ENCODE data around the gene NUDT8.
A peak's percentile ranks its signal among the peaks of the same experiment; 100 is the strongest.
"Not testable (repeated sequence)": the region's sequence is repeated elsewhere in the genome, so short reads cannot be mapped to it uniquely, and the experiment has no call there.

The NUDT8 gene

GRCh38 chr11:67618901-67619659 lies 10.7 kb downstream of the NUDT8 start:
- FAIRE-seq; DNase-seq (ENCODE audit: insufficient read length, low spot score): not testable (repeated sequence)

DNA sequence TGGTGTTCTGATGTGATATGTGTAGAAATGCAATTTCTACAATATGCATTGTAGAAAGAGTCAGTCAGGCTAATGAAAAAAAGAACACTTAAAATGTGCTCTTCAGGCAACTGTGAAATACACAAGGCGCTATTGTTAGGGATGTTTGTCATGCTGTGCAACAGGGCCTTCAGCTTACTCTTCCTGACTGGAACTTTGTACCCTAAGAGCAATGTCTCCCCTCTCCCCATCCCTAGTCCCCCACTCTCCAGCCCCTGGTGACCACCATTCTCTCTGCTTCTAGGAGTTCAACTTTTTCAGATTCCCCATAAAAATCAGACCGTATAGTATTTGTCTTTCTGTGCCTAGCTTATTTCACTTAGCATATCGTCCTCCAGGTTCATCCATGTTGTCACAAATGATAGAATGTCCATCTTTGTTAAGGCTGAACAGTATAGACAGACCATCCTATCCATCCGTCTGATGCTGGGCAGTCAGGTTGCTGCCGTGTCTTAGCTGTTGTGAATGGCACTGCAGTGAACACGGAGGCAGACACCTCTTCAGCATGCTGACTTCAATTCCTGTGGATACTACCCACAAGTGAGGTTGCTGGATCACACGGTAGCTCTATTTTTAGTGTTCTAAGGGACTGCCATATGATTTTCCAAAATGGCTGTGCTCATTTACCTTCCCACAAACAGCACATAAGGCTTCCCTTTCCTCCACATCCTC lies 12.3 kb downstream of the NUDT8 start:
- FAIRE-seq, result no peak
- TF ChIP-seq, protein P1, sequence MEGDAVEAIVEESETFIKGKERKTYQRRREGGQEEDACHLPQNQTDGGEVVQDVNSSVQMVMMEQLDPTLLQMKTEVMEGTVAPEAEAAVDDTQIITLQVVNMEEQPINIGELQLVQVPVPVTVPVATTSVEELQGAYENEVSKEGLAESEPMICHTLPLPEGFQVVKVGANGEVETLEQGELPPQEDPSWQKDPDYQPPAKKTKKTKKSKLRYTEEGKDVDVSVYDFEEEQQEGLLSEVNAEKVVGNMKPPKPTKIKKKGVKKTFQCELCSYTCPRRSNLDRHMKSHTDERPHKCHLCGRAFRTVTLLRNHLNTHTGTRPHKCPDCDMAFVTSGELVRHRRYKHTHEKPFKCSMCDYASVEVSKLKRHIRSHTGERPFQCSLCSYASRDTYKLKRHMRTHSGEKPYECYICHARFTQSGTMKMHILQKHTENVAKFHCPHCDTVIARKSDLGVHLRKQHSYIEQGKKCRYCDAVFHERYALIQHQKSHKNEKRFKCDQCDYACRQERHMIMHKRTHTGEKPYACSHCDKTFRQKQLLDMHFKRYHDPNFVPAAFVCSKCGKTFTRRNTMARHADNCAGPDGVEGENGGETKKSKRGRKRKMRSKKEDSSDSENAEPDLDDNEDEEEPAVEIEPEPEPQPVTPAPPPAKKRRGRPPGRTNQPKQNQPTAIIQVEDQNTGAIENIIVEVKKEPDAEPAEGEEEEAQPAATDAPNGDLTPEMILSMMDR (IDR thresholded peaks at IDR 0.05; ENCODE audit: insufficient read depth, missing control alignments), result no peak

GRCh38 chr11:67616431-67617242 lies 13.1 kb downstream of the NUDT8 start:
- FAIRE-seq (no peak), DNase-seq (ENCODE audit: insufficient read length, low spot score) (no peak)

More for the DNA sequence above, 12.3 kb downstream of the NUDT8 start:
- no peak for DNase-seq (ENCODE audit: insufficient read length, low spot score)

DNA sequence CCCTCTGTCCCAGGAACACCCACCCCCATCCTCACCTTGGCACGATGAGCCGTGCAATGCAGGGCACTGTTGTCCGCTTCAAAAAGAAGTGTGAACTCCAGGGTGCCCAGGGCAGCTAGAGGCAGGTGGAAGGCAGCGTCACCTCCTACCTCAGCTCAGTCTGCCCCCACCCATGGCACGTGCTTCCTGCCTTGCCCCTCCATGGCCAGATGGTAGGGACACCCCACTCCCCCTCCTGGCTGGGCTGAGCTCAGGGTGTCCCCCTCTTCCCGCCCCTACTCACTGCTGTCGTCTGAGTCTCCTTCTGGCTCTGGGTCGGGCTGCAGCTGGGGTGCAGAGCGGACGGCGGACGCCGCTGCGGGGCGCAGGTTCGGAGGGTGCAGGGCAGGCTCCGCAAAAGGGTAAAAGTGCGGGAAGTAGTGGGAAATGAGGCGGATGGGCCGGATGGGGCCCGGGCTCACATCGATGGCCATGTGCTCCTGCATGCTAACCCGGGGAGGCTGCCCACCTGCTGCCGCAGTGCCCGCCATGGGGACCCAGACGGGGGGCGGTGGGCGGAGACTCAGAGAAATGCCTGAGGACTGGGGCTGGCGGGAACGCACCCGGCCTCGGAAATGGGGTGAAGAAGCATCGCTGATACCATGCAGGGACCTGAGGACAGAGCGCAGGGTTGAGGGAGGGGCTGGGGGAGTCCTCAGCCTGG lies 13.9 kb downstream of the NUDT8 start:
- FAIRE-seq (no peak), DNase-seq (ENCODE audit: insufficient read length, low spot score) (no peak)
- TF ChIP-seq, protein P1 (IDR thresholded peaks at IDR 0.05; ENCODE audit: insufficient read depth, missing control alignments), result no peak

More at GRCh38 chr11:67616431-67617242, 13.1 kb downstream of the NUDT8 start:
- TF ChIP-seq, protein P1 (IDR thresholded peaks at IDR 0.05; ENCODE audit: insufficient read depth, missing control alignments), result no peak

DNA sequence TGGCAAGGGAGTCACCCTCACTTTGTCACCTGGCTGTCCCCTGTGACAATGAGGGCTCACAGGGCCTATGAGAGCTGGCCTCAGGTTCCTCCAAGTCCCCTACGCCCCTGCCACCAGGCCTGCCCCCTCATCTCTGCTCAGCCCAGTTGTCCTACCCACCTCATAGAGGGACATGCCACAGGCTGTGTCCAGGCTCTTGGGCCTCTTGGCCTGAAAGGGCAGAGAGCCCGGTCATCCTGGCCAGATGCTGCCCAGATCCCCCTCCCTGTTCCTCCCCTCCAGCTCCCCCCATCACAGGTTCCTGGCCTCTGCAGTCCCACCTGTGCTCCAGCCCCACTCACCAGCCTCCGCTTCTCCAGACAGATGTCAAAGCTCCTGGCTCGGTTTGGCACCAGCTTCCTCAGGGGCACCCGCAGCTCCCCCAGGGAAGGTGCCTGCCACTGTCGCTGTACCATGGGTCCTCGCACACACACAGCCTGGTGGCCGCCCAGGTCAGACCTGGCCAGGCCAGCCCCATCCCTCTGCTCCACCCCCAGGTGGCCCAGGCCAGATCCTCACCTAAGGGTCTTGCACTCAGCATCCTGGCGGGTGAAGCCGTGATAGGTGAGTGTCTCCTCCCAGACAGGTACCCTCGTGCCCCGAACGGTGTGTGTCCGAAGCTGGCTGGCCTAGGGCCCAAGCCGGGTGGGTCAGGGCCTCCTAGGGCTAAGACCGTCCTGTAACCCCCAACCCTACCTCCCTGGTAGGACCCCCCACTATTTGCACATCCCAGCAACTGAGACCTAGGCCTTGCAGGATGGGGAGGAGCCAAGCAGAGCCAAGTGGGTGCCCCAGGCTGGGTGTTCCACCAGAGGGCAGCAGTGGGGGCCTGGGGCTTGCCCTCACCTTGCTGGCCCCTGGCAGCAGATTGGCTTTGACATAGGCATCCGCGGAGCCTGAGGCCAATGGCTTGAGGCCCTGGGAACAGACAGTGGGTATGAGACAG lies 14.7 kb downstream of the NUDT8 start:
- FAIRE-seq (no peak), DNase-seq (ENCODE audit: insufficient read length, low spot score) (no peak)
- TF ChIP-seq, protein P1 (IDR thresholded peaks at IDR 0.05; ENCODE audit: insufficient read depth, missing control alignments), result peak; percentile 36

- DNase-seq (ENCODE audit: insufficient read length, low spot score), result no peak
- FAIRE-seq, result no peak
- TF ChIP-seq, protein P1 (IDR thresholded peaks at IDR 0.05; ENCODE audit: insufficient read depth, missing control alignments), result peak; percentile 46
Observed at GRCh38 chr11:67613960-67614715, 15.6 kb downstream of the NUDT8 start.

All from D721Med (cell line).